Stimulated activated CD4-positive, alpha-beta T cell treated with anti-CD3 and anti-CD28 coated beads, TNF-alpha, amount 100 ng/mL, for 24 hours (primary cell): ENCODE results near the gene PLEKHA5.
"Not testable (repeated sequence)": the region's sequence is repeated elsewhere in the genome, so short reads cannot be mapped to it uniquely, and the experiment has no call there.

ENCODE experiments used
- DNase-seq, 3 experiments: peaks; one replicate each; pipeline ENCODE4 v3.0.0-alpha.2; 2020; ENCODE audit warnings: low read depth in 3 of 3

PLEKHA5 gene

GRCh38 chr12:19169222-19169621 is 39.7 kb downstream of the PLEKHA5 start:
- no peak for DNase-seq

DNA sequence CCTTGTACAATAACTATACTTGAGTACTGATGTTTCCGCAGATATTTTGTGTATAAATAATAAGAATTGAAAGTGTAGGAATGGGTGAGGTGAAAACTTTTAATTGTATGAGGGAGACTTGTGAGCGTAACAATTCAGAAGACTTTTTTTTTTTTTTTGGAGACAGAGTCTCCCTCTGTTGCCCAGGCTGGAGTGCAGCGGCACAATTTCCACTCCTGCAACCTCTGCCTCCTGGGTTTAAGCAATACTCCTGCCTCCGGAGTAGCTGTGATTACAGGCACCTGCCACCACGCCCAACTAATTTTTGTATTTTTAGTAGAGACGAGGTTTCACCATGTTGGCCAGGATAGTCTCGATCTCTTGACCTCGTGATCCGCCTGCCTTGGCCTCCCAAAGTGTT is 40.8 kb downstream of the PLEKHA5 start:
- DNase-seq: not testable (repeated sequence)

GRCh38 chr12:19171731-19172130 is 42.2 kb downstream of the PLEKHA5 start:
- no peak for DNase-seq

GRCh38 chr12:19177754-19178153 is 48.2 kb downstream of the PLEKHA5 start:
- no peak for DNase-seq

GRCh38 chr12:19179986-19180385 is 50.5 kb downstream of the PLEKHA5 start:
- no peak for DNase-seq

GRCh38 chr12:19181666-19182426 is 52.3 kb downstream of the PLEKHA5 start:
- no peak for DNase-seq

DNA sequence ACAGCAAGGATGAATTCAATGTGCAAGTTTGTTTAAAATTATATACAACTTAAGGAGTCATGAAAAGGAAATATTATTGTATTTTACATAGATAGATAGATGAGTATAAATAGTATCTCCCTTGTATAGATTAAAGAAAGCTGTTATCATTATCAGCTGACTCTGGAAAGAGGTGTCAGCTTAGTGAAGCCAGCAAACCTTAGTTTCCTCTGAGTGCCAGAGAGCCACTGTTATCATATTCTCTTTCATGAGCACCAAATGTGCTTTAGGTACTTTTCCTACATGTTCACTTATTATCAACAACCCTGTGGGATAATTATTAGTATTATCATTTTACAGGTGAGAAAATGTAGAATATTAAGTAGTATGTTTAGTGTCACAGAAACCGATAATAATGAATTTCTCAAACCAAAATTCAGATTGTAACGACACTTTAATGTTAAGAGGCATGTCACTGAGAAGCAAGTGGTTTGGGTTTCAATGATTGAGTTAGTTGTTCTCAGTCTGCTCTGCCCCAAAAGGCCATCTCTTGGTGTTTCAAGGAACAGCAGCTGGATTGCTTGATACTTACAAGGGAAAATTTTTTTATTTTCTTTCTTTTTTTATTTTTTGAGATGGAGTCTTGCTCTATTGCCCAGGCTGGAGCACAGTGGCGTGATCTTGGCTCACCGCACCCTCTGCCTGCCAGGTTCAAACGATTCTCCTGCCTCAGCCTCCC is 53.7 kb downstream of the PLEKHA5 start:
- no peak for DNase-seq

- no peak for DNase-seq
These were observed 55.9 kb downstream of the PLEKHA5 start for GRCh38 chr12:19185262-19185929.

- DNase-seq: no peak
These were observed 57.5 kb downstream of the PLEKHA5 start for GRCh38 chr12:19186722-19187661.

DNA sequence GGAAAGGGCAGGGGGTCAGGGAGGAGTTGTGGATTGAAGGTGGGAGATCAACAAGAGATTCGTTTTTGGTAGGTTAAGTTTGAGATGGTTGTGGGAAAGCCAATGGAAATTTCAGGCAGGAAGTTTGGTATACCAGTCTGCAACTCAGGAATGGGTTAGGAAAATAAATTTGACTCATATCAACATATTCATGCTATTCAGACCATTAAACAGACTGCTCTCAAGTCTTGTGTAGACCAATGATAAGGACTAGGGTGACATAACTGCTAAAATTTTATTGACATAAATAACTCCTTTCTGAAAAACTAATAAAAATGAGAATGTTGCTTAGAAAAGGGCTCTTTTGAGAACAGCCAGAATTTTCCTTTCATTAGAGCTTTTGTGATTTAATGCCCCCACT is 60.0 kb downstream of the PLEKHA5 start:
- DNase-seq: no peak

DNA sequence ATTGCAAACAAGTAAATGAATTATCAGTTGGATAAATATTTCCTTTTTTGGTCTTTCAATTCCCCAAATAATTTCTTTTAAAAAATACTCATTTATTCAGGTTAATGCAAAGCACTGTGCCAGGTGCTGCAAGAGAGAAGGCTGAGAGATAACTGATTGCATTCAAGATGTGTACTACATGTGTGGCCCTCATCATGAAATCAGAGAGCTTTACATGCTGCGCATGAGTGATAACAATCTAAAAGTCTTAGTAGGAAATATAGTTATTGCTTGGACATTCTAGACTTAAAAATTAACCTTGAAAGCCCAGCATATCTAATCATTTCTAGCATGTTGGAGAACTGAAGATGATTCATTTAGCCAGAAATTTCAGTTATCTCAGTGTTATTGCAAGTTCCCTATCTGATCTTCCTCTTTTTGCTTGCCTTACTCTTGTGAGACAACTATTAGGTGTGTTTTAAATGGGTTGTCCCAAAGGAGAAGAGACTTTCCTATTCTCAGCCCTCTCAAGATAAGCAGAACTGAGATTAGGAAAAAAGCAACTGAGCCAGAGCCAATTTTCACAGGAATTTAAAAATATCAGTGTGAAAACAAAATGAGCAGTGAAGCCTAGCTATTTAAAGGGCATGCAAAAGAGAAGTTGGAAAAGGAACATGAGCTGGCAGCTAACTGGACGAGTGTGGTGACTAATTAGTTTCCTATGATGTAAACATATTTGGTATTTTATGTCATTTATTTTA is 60.9 kb downstream of the PLEKHA5 start:
- DNase-seq: no peak

- DNase-seq: no peak
These were observed 61.6 kb downstream of the PLEKHA5 start for GRCh38 chr12:19191089-19191488.

- DNase-seq: no peak
These were observed 62.0 kb downstream of the PLEKHA5 start for GRCh38 chr12:19191563-19191962.

- DNase-seq: no peak
These were observed 63.2 kb downstream of the PLEKHA5 start for GRCh38 chr12:19192710-19193109.

- no peak for DNase-seq
These were observed 65.4 kb downstream of the PLEKHA5 start for GRCh38 chr12:19194963-19195362.

GRCh38 chr12:19196959-19197630 is 67.6 kb downstream of the PLEKHA5 start:
- no peak for DNase-seq

GRCh38 chr12:19198272-19198671 is 68.7 kb downstream of the PLEKHA5 start:
- DNase-seq: no peak

- no peak for DNase-seq
These were observed 69.8 kb downstream of the PLEKHA5 start for GRCh38 chr12:19199332-19199731.

DNA sequence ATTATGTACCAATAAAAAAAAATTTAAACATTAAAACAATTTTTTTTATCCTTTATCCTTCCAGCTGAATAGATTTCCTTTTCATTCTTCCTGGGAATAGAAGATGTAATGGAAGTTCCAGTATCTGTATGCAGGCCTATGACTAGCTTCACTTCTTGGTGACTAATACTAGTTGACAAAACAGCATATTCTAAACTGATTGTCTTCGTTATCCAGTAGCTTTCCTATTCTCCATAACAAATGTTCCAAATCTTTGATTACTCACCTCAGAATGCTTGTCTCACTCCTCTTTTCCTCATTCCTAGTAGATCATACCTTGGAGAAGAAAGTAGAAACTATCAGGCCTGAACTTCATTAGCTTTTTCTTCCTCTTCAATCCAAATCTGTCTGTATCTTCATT is 70.7 kb downstream of the PLEKHA5 start:
- no peak for DNase-seq

- DNase-seq: no peak
These were observed 72.1 kb downstream of the PLEKHA5 start for GRCh38 chr12:19201661-19202060.
